ENCODE results near the gene PPP2R2B. TPM values are rescaled to one million over a fixed set of nuclear protein-coding genes. Genes with fewer than 3 reads are reported as not detected.

Gene PPP2R2B
- total and polyA plus RNA-seq, 4 donors, result 0.15 to 1.2 (median 0.55) TPM

DNA sequence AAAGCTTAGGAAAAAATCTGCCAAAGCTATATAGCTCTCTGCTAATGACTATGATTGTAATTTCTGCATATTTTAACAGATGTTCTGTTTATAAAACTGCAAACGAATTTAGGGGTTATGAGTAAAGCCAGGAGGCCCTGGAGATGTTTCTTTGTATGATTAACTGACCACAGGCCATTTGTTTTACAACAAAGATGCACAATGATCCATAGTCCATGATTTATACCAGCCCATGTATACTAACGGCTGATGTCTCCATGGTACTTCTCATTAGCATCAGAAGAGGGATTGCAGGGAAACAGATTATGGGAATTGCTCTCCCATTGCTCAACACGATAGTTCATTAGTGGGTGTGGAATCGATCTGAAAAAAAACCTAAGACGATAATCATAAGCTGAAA is 78.9 kb downstream of the PPP2R2B start:
- H3K27ac ChIP-seq (ENCODE audit: low read depth in 1 of 2, low read length in 1 of 2), result no peak overlapping the region
- H3K9ac ChIP-seq (ENCODE audit: insufficient read depth in 1 of 2, low read length in 2 of 2), result no peak overlapping the region
- 79 to 89% methylated on average over 5 of the region's 5 CpGs for WGBS, 2 donors
- no peaks in the 10 kb centered on the region for H3K36me3 ChIP-seq (ENCODE audit: control insufficient read depth in 4 of 4, insufficient read depth in 4 of 4, low read length in 4 of 4)
- ATAC-seq (ENCODE audit: insufficient read depth, low FRiP score), result no peak
- peaks cover 0 to 3% (median 0%) of the 10 kb centered on the region in 4 donors for H3K9me3 ChIP-seq (ENCODE audit: control insufficient read depth in 4 of 4, insufficient read depth in 3 of 4, low read length in 3 of 4)
- TF ChIP-seq, protein P1, sequence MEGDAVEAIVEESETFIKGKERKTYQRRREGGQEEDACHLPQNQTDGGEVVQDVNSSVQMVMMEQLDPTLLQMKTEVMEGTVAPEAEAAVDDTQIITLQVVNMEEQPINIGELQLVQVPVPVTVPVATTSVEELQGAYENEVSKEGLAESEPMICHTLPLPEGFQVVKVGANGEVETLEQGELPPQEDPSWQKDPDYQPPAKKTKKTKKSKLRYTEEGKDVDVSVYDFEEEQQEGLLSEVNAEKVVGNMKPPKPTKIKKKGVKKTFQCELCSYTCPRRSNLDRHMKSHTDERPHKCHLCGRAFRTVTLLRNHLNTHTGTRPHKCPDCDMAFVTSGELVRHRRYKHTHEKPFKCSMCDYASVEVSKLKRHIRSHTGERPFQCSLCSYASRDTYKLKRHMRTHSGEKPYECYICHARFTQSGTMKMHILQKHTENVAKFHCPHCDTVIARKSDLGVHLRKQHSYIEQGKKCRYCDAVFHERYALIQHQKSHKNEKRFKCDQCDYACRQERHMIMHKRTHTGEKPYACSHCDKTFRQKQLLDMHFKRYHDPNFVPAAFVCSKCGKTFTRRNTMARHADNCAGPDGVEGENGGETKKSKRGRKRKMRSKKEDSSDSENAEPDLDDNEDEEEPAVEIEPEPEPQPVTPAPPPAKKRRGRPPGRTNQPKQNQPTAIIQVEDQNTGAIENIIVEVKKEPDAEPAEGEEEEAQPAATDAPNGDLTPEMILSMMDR (IDR thresholded peaks at IDR 0.05; ENCODE audit: control extremely low read depth, extremely low read depth), result no peak
- peaks cover 6 to 11% (median 10%) of the 10 kb centered on the region in 3 donors for H3K27me3 ChIP-seq (ENCODE audit: control insufficient read depth in 3 of 3, insufficient read depth in 3 of 3, low read length in 2 of 3)
- H3K4me3 ChIP-seq, result no peak overlapping the region
- H3K4me1 ChIP-seq (ENCODE audit: control insufficient read depth in 5 of 5, insufficient read depth in 5 of 5, low read length in 5 of 5), result no peaks in the 10 kb centered on the region
- no peak for DNase-seq

- ATAC-seq (ENCODE audit: insufficient read depth, low FRiP score) (no peak), DNase-seq (no peak)
- Histone ChIP-seq H3K27ac (ENCODE audit: low read depth in 1 of 2, low read length in 1 of 2) (no peak overlapping the region), H3K4me1 (ENCODE audit: control insufficient read depth in 5 of 5, insufficient read depth in 5 of 5, low read length in 5 of 5) (no peaks in the 10 kb centered on the region), H3K4me3 (no peak overlapping the region), H3K36me3 (ENCODE audit: control insufficient read depth in 4 of 4, insufficient read depth in 4 of 4, low read length in 4 of 4) (no peaks in the 10 kb centered on the region), H3K9ac (ENCODE audit: insufficient read depth in 1 of 2, low read length in 2 of 2) (no peak overlapping the region), H3K27me3 (ENCODE audit: control insufficient read depth in 3 of 3, insufficient read depth in 3 of 3, low read length in 2 of 3) (peaks cover 6 to 11% (median 10%) of the 10 kb centered on the region in 3 donors), H3K9me3 (ENCODE audit: control insufficient read depth in 4 of 4, insufficient read depth in 3 of 4, low read length in 3 of 4) (peaks cover 0 to 3% (median 0%) of the 10 kb centered on the region in 4 donors)
- TF ChIP-seq, protein P1 (IDR thresholded peaks at IDR 0.05; ENCODE audit: control extremely low read depth, extremely low read depth), result no peak
- 67 to 91% methylated on average over 1 of the region's 1 CpG for WGBS, 2 donors
These were observed 79.3 kb downstream of the PPP2R2B start for GRCh38 chr5:146799231-146799630.

GRCh38 chr5:146797658-146798057 is 80.9 kb downstream of the PPP2R2B start:
- no peaks in the 10 kb centered on the region for H3K36me3 ChIP-seq (ENCODE audit: control insufficient read depth in 4 of 4, insufficient read depth in 4 of 4, low read length in 4 of 4)
- H3K4me3 ChIP-seq, result no peak overlapping the region
- ATAC-seq (ENCODE audit: insufficient read depth, low FRiP score), result no peak
- no peak overlapping the region for H3K9ac ChIP-seq (ENCODE audit: insufficient read depth in 1 of 2, low read length in 2 of 2)
- TF ChIP-seq, protein P1 (IDR thresholded peaks at IDR 0.05; ENCODE audit: control extremely low read depth, extremely low read depth), result no peak
- peaks cover 4 to 7% (median 6%) of the 10 kb centered on the region in 3 donors for H3K27me3 ChIP-seq (ENCODE audit: control insufficient read depth in 3 of 3, insufficient read depth in 3 of 3, low read length in 2 of 3)
- H3K4me1 ChIP-seq (ENCODE audit: control insufficient read depth in 5 of 5, insufficient read depth in 5 of 5, low read length in 5 of 5), result no peaks in the 10 kb centered on the region
- no peak overlapping the region for H3K27ac ChIP-seq (ENCODE audit: low read depth in 1 of 2, low read length in 1 of 2)
- DNase-seq, result no peak
- WGBS, 2 donors, result 51 to 66% methylated on average over 5 of the region's 5 CpGs
- peaks cover 0 to 3% (median 0%) of the 10 kb centered on the region in 4 donors for H3K9me3 ChIP-seq (ENCODE audit: control insufficient read depth in 4 of 4, insufficient read depth in 3 of 4, low read length in 3 of 4)

- Histone ChIP-seq H3K27ac (ENCODE audit: low read depth in 1 of 2, low read length in 1 of 2) (no peak overlapping the region), H3K4me3 (no peak overlapping the region), H3K36me3 (ENCODE audit: control insufficient read depth in 4 of 4, insufficient read depth in 4 of 4, low read length in 4 of 4) (no peaks in the 10 kb centered on the region), H3K9me3 (ENCODE audit: control insufficient read depth in 4 of 4, insufficient read depth in 3 of 4, low read length in 3 of 4) (peaks cover 0 to 3% (median 0%) of the 10 kb centered on the region in 4 donors), H3K27me3 (ENCODE audit: control insufficient read depth in 3 of 3, insufficient read depth in 3 of 3, low read length in 2 of 3) (peaks cover 0 to 6% (median under 1%) of the 10 kb centered on the region in 3 donors), H3K9ac (ENCODE audit: insufficient read depth in 1 of 2, low read length in 2 of 2) (no peak overlapping the region), H3K4me1 (ENCODE audit: control insufficient read depth in 5 of 5, insufficient read depth in 5 of 5, low read length in 5 of 5) (no peaks in the 10 kb centered on the region)
- no peak for ATAC-seq (ENCODE audit: insufficient read depth, low FRiP score)
- no peak for DNase-seq
- WGBS, 2 donors, result 28 to 60% methylated on average over 1 of the region's 1 CpG
- TF ChIP-seq, protein P1 (IDR thresholded peaks at IDR 0.05; ENCODE audit: control extremely low read depth, extremely low read depth), result no peak
These were observed 81.6 kb downstream of the PPP2R2B start for GRCh38 chr5:146796911-146797310.

Measured in lung (tissue), 12 donors.